ENCODE results near the gene CEPT1.

- TF ChIP-seq CTCF (conservative IDR thresholded peaks at IDR 0.05 in 1 of 2, IDR thresholded peaks at IDR 0.05 in 1 of 2; ENCODE audit: low read depth in 1 of 2, low read length in 2 of 2) (no peak), EZH2 (IDR thresholded peaks at IDR 0.05; ENCODE audit: low read length, missing control alignments) (no peak)
Measured at GRCh38 chr1:111126354-111126753, 13.7 kb upstream of the CEPT1 start.

Data from fibroblast of lung (primary cell).